Lower leg skin (tissue), 3 donors: ENCODE results near the gene MINDY4.

Experiments
- POLR2A ChIP-seq, 2 donors: fragments of 450-650 bp; IDR thresholded peaks; one replicate each; pipeline ENCODE4 v1.6.1; 2016 to 2017; ENCODE audit warnings: antibody characterized with exemption in 2 of 2, mild to moderate bottlenecking in 1 of 2, moderate library complexity in 1 of 2
- TF ChIP-seq, protein P1 (sequence below), 3 donors: fragments of 450-650 bp; IDR thresholded peaks; one replicate each; pipeline ENCODE4 v1.5.1; 2016; ENCODE audit warnings: antibody characterized with exemption in 3 of 3, mild to moderate bottlenecking in 3 of 3, moderate library complexity in 2 of 3

DNA sequence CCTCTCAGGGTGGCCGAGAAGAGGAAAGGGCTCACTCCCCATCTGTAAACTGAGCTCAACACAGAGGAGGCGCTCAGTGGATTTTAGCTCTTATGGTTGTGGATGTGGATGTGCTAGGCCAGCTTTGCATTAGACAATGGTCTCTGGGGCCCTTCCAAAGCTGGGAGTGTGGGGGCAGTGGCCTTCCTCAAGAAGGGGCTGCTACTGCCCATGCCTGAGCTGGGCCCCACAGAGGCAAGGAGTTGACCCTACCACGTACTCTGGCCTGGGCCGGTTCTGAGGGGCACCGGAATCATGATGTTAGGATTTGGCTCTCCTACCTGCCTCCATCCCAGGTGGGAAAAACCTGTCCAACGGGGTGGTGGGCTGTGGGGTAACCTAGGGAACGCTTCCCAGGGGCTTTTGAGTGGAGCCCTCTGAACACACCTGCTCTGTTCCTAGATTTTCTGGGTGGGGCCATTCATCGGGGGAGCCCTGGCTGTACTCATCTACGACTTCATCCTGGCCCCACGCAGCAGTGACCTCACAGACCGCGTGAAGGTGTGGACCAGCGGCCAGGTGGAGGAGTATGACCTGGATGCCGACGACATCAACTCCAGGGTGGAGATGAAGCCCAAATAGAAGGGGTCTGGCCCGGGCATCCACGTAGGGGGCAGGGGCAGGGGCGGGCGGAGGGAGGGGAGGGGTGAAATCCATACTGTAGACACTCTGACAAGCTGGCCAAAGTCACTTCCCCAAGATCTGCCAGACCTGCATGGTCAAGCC is 152.0 kb downstream of the MINDY4 start:
- no peak for TF ChIP-seq POLR2A (IDR thresholded peaks at IDR 0.05)
- TF ChIP-seq, protein P1, sequence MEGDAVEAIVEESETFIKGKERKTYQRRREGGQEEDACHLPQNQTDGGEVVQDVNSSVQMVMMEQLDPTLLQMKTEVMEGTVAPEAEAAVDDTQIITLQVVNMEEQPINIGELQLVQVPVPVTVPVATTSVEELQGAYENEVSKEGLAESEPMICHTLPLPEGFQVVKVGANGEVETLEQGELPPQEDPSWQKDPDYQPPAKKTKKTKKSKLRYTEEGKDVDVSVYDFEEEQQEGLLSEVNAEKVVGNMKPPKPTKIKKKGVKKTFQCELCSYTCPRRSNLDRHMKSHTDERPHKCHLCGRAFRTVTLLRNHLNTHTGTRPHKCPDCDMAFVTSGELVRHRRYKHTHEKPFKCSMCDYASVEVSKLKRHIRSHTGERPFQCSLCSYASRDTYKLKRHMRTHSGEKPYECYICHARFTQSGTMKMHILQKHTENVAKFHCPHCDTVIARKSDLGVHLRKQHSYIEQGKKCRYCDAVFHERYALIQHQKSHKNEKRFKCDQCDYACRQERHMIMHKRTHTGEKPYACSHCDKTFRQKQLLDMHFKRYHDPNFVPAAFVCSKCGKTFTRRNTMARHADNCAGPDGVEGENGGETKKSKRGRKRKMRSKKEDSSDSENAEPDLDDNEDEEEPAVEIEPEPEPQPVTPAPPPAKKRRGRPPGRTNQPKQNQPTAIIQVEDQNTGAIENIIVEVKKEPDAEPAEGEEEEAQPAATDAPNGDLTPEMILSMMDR (IDR thresholded peaks at IDR 0.05) = no peak
